HEK293T (cell line): ENCODE data around the gene HIPK1.

Experiments
- ELF4 ChIP-seq: fragments of 450-650 bp; IDR thresholded peaks from 2 replicates; pipeline ENCODE4 v1.6.1; 2017; ENCODE audit warnings: antibody characterized with exemption
- FOXK2 ChIP-seq: fragments of 450-650 bp; IDR thresholded peaks from 2 replicates; pipeline ENCODE4 v1.6.1; 2016; ENCODE audit warnings: mild to moderate bottlenecking
- L3MBTL2 ChIP-seq: fragments of 450-650 bp; conservative IDR thresholded peaks from 2 replicates; pipeline ENCODE4 v1.6.1; 2016; ENCODE audit warnings: mild to moderate bottlenecking
- NFRKB ChIP-seq: fragments of 450-650 bp; IDR thresholded peaks from 2 replicates; pipeline ENCODE4 v1.6.1; 2016; ENCODE audit warnings: mild to moderate bottlenecking, moderate library complexity
- SP1 ChIP-seq: fragments of 450-650 bp; IDR thresholded peaks from 2 replicates; pipeline ENCODE4 v1.6.1; 2017
- SUZ12 ChIP-seq: fragments of 450-650 bp; IDR thresholded peaks from 2 replicates; pipeline ENCODE4 v1.6.1; 2016; ENCODE audit warnings: mild to moderate bottlenecking
- ZNF384 ChIP-seq: fragments of 450-650 bp; IDR thresholded peaks from 2 replicates; pipeline ENCODE4 v1.6.1; 2016

DNA sequence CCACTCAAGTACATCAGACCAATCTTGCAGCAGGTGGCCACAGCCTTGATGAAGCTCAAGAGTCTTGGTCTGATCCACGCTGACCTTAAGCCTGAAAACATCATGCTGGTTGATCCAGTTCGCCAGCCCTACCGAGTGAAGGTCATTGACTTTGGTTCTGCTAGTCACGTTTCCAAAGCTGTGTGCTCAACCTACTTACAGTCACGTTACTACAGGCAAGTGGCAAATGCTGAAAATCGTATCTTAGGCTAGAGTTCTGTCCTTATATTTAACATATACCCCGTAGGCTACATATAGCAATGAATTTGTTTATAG, 12.1 kb downstream of the HIPK1 start:
- no peak for TF ChIP-seq SUZ12
- no peak for TF ChIP-seq ELF4
- TF ChIP-seq FOXK2 = no peak
- TF ChIP-seq SP1 = no peak
- no peak for TF ChIP-seq ZNF384
- no peak for TF ChIP-seq L3MBTL2
- TF ChIP-seq NFRKB = no peak
